Loucy (cell line): ENCODE data around the gene LASP1.
A peak's percentile ranks its signal among the peaks of the same experiment; 100 is the strongest.

Source experiments
- H2AFZ ChIP-seq: fragments of 200-600 bp; sonication (generic); 2 replicates; pipeline ENCODE4 v1.6.0; 2016; ENCODE audit warnings: antibody characterized with exemption, mild to moderate bottlenecking, low read length, moderate library complexity
- H3F3A ChIP-seq: fragments of 200-600 bp; 2 replicates; pipeline ENCODE4 v1.6.0; 2016; ENCODE audit warnings: antibody characterized with exemption, low read depth, mild to moderate bottlenecking
- H3K27me3 ChIP-seq: fragments of 200-600 bp; sonication (generic); 2 replicates; pipeline ENCODE4 v1.6.1; 2014; ENCODE audit warnings: low read length, mild to moderate bottlenecking; ENCODE audit not compliant: insufficient read depth, poor library complexity, severe bottlenecking
- H3K36me3 ChIP-seq: fragments of 200-600 bp; sonication (generic); 2 replicates; pipeline ENCODE4 v1.6.1; 2016; ENCODE audit warnings: low read length; ENCODE audit not compliant: insufficient read depth
- H3K4me1 ChIP-seq: fragments of 200-600 bp; sonication (generic); 2 replicates; pipeline ENCODE4 v1.5.1; 2014; ENCODE audit warnings: low read length, mild to moderate bottlenecking; ENCODE audit not compliant: insufficient read depth, poor library complexity, severe bottlenecking
- H3K4me2 ChIP-seq: fragments of 200-600 bp; sonication (generic); 2 replicates; pipeline ENCODE4 v1.6.0; 2014; ENCODE audit warnings: antibody characterized with exemption, low read length, low read depth, mild to moderate bottlenecking; ENCODE audit not compliant: poor library complexity, severe bottlenecking
- H3K4me3 ChIP-seq: fragments of 200-600 bp; sonication (generic); 2 replicates; pipeline ENCODE4 v1.5.1; 2014; ENCODE audit warnings: low read length, mild to moderate bottlenecking, mixed read lengths; ENCODE audit not compliant: poor library complexity, severe bottlenecking
- H3K79me2 ChIP-seq: fragments of 200-600 bp; sonication (generic); 2 replicates; pipeline ENCODE4 v1.6.1; 2014; ENCODE audit warnings: low read length; ENCODE audit not compliant: insufficient read depth
- H3K9ac ChIP-seq: fragments of 200-600 bp; sonication (generic); 2 replicates; pipeline ENCODE4 v1.6.0; 2014; ENCODE audit warnings: mild to moderate bottlenecking, low read depth, low read length, moderate library complexity; ENCODE audit not compliant: poor library complexity, severe bottlenecking
- H3K9me2 ChIP-seq: fragments of 200-600 bp; sonication (generic); replicated peaks from 2 replicates; pipeline ENCODE4 v1.6.1; 2016; ENCODE audit warnings: low read depth, low read length, mixed read lengths
- H3K9me3 ChIP-seq: fragments of 200-600 bp; sonication (generic); 2 replicates; pipeline ENCODE4 v1.6.1; 2014; ENCODE audit warnings: mild to moderate bottlenecking, antibody characterized with exemption, low read length, low read depth; ENCODE audit not compliant: insufficient read depth
- H4K20me1 ChIP-seq: fragments of 200-600 bp; sonication (generic); 2 replicates; pipeline ENCODE4 v1.6.0; 2014; ENCODE audit warnings: antibody characterized with exemption, low read length, mild to moderate bottlenecking; ENCODE audit not compliant: insufficient read depth, poor library complexity, severe bottlenecking
- EZH2phosphoT487 ChIP-seq: fragments of 200-600 bp; IDR thresholded peaks from 2 replicates; pipeline ENCODE4 v1.6.1; 2018; ENCODE audit warnings: antibody characterized with exemption, mild to moderate bottlenecking, moderate library complexity, borderline replicate concordance
- TF ChIP-seq, protein P1 (sequence below): fragments of 200-600 bp; sonication (generic); conservative IDR thresholded peaks from 2 replicates; pipeline ENCODE4 v1.5.1; 2014; ENCODE audit warnings: mild to moderate bottlenecking, antibody characterized with exemption, low read length

Gene LASP1

DNA sequence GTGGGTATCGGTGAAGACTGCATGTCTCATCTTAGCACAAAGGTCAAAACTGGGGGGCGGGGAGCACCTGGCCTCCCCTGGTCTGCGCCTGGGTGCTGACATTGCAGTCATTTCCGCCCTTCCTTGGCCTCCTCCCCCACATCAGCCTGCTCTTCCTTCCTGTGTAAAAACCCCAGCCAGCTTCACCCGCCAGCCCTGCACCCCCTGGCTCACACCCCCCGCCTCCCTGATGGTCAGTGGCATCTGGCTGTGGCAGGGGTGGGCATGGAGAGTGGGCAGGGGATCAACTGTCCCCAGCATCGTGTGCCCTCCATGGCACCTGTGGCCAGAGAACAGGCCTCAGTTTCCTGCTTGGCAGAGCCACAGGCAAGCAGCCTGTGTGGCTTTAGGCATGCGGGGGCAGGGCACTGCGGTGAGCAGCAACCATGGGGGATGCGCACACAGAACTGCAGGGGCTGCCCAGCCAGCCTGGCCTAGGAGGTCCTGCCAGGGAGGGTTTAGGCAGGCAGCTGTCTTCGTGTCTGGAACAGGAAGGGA is 29.0 kb downstream of the LASP1 start:
- TF ChIP-seq EZH2phosphoT487 = no peak
- TF ChIP-seq, protein P1, sequence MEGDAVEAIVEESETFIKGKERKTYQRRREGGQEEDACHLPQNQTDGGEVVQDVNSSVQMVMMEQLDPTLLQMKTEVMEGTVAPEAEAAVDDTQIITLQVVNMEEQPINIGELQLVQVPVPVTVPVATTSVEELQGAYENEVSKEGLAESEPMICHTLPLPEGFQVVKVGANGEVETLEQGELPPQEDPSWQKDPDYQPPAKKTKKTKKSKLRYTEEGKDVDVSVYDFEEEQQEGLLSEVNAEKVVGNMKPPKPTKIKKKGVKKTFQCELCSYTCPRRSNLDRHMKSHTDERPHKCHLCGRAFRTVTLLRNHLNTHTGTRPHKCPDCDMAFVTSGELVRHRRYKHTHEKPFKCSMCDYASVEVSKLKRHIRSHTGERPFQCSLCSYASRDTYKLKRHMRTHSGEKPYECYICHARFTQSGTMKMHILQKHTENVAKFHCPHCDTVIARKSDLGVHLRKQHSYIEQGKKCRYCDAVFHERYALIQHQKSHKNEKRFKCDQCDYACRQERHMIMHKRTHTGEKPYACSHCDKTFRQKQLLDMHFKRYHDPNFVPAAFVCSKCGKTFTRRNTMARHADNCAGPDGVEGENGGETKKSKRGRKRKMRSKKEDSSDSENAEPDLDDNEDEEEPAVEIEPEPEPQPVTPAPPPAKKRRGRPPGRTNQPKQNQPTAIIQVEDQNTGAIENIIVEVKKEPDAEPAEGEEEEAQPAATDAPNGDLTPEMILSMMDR = no peak
- Histone ChIP-seq H4K20me1 (no peaks in the 10 kb centered on the region), H3K4me2 (peak overlapping the region; percentile 87), H3K4me1 (peaks cover 65% of the 10 kb centered on the region), H3K9me2 (no peaks in the 10 kb centered on the region), H3K36me3 (peaks cover 46% of the 10 kb centered on the region; the same call in 1 of the 2 replicates), H3F3A (peaks cover 6% of the 10 kb centered on the region; the same call in 1 of the 2 replicates), H3K27me3 (no peaks in the 10 kb centered on the region), H3K4me3 (peak overlapping the region; percentile 65), H3K9ac (peak overlapping the region; percentile 90), H2AFZ (no peak overlapping the region), H3K79me2 (peaks cover 49% of the 10 kb centered on the region), H3K9me3 (no peaks in the 10 kb centered on the region)

- H3K4me1 ChIP-seq = peaks cover 60% of the 10 kb centered on the region
These were observed 29.6 kb downstream of the LASP1 start for GRCh38 chr17:38899421-38899820.

DNA sequence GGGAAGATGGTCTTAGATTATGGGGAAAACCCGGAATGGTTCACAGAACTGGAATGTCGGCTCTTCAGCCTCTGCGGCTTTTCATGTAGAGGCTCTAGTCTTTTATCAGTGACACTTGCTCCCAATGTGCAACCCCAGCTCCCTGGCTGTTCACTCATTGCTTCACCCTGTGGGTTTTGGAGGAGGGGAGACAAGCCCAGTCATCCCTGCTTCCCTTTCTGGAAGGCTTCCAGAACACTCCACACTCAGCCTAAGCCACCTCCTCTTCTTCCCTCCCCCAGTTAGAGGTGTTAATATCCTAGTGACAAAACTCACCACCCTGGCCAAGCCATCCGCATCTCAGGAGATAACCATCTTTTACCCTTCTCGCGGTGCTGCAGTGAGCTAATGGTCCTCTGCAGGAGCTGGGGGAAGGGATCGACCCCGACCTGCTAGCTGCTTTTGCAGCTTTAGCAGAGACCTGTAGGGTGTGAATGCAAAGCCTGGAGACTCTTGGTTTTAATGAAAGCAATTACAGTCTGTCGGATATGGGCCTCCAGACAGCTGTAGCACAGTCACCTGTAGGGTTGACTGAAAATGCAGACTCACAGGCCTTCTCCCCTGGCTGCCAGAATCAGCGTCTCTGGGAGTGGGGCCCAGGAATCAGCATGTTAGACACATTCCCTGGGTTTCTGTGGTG is 31.3 kb downstream of the LASP1 start:
- Histone ChIP-seq H3K4me2 (peak overlapping the region; percentile 63), H3K36me3 (peaks cover 38% of the 10 kb centered on the region), H3K9me2 (no peaks in the 10 kb centered on the region), H3K9me3 (no peaks in the 10 kb centered on the region), H3K9ac (peak overlapping the region; percentile 90), H3K4me3 (peak overlapping the region; percentile 44), H4K20me1 (peaks cover 12% of the 10 kb centered on the region), H3F3A (peaks cover 6% of the 10 kb centered on the region; the same call in 1 of the 2 replicates), H3K79me2 (peaks cover 58% of the 10 kb centered on the region), H2AFZ (no peak overlapping the region), H3K27me3 (no peaks in the 10 kb centered on the region), H3K4me1 (peaks cover 60% of the 10 kb centered on the region)
- TF ChIP-seq, protein P1 = peak; percentile 20; the same call in 1 of the 2 replicates
- TF ChIP-seq EZH2phosphoT487 = no peak

More at GRCh38 chr17:38899421-38899820, 29.6 kb downstream of the LASP1 start:
- H3K79me2 ChIP-seq = peaks cover 49% of the 10 kb centered on the region
- H3K9me2 ChIP-seq = no peaks in the 10 kb centered on the region
- TF ChIP-seq, protein P1 = no peak
- TF ChIP-seq EZH2phosphoT487 = no peak
- no peaks in the 10 kb centered on the region for H4K20me1 ChIP-seq
- H3K4me2 ChIP-seq = peak overlapping the region; percentile 87
- H3K9me3 ChIP-seq = no peaks in the 10 kb centered on the region
- no peak overlapping the region for H2AFZ ChIP-seq
- H3K36me3 ChIP-seq = peaks cover 45% of the 10 kb centered on the region; the same call in 1 of the 2 replicates
- H3K4me3 ChIP-seq = peak overlapping the region; percentile 65
- H3K27me3 ChIP-seq = no peaks in the 10 kb centered on the region
- H3K9ac ChIP-seq = peak overlapping the region; percentile 90
- H3F3A ChIP-seq = peaks cover 6% of the 10 kb centered on the region; the same call in 1 of the 2 replicates
